Parathyroid adenoma (tissue), 2 donors: ENCODE results near the gene PTPRJ.
A peak's percentile ranks its signal among the peaks of the same experiment; 100 is the strongest.

Experiments
- H2AFZ ChIP-seq: fragments of 300-600 bp; sonication (generic); one replicate; pipeline ENCODE4 v1.7.0; 2017; ENCODE audit warnings: antibody characterized with exemption, mild to moderate bottlenecking
- H3K27ac ChIP-seq: fragments of 300-600 bp; sonication (generic); one replicate; pipeline ENCODE4 v1.7.0; 2017
- H3K27me3 ChIP-seq: fragments of 300-600 bp; sonication (generic); one replicate; pipeline ENCODE4 v1.7.0; 2017; ENCODE audit warnings: low read length; ENCODE audit not compliant: control insufficient read depth, insufficient read depth
- H3K36me3 ChIP-seq: fragments of 300-600 bp; sonication (generic); one replicate; pipeline ENCODE4 v1.7.0; 2017; ENCODE audit warnings: low read length; ENCODE audit not compliant: control insufficient read depth, insufficient read depth
- H3K4me1 ChIP-seq: fragments of 300-600 bp; sonication (generic); one replicate; pipeline ENCODE4 v1.7.0; 2017; ENCODE audit warnings: control low read depth
- H3K4me2 ChIP-seq: fragments of 300-600 bp; sonication (generic); one replicate; pipeline ENCODE4 v1.7.0; 2017; ENCODE audit warnings: low read length
- H3K4me3 ChIP-seq: fragments of 300-600 bp; sonication (generic); one replicate; pipeline ENCODE4 v1.7.0; 2017; ENCODE audit warnings: low read depth, low read length
- H3K79me2 ChIP-seq: fragments of 300-600 bp; sonication (generic); one replicate; pipeline ENCODE4 v1.7.0; 2017; ENCODE audit warnings: control low read depth
- H3K9ac ChIP-seq: fragments of 300-600 bp; sonication (generic); one replicate; pipeline ENCODE4 v1.7.0; 2017; ENCODE audit warnings: mild to moderate bottlenecking
- H3K9me3 ChIP-seq: fragments of 300-600 bp; sonication (generic); one replicate; pipeline ENCODE4 v1.7.0; 2017; ENCODE audit warnings: low read length; ENCODE audit not compliant: control insufficient read depth
- CTCF ChIP-seq: fragments of 300-600 bp; sonication (generic); IDR thresholded peaks from one replicate; pipeline ENCODE4 v1.7.0; 2017; ENCODE audit warnings: antibody characterized with exemption, mild to moderate bottlenecking
- donor health status: primary hyperparathyroidism.

The PTPRJ gene

GRCh38 chr11:48101044-48101733, 120.8 kb downstream of the PTPRJ start:
- Histone ChIP-seq H3K27ac (no peak overlapping the region), H3K9ac (no peak overlapping the region), H3K4me1 (no peaks in the 10 kb centered on the region), H3K4me2 (no peak overlapping the region), H3K27me3 (no peaks in the 10 kb centered on the region), H3K9me3 (no peaks in the 10 kb centered on the region), H3K79me2 (peaks cover 5% of the 10 kb centered on the region), H3K4me3 (no peak overlapping the region), H2AFZ (no peak overlapping the region), H3K36me3 (no peaks in the 10 kb centered on the region)
- TF ChIP-seq CTCF: no peak

GRCh38 chr11:48101958-48102357, 121.6 kb downstream of the PTPRJ start:
- no peak overlapping the region for H2AFZ ChIP-seq
- H3K27ac ChIP-seq: no peak overlapping the region
- peaks cover 5% of the 10 kb centered on the region for H3K79me2 ChIP-seq
- no peaks in the 10 kb centered on the region for H3K4me1 ChIP-seq
- no peaks in the 10 kb centered on the region for H3K27me3 ChIP-seq
- H3K36me3 ChIP-seq: no peaks in the 10 kb centered on the region
- no peak for TF ChIP-seq CTCF
- no peak overlapping the region for H3K4me2 ChIP-seq
- H3K9ac ChIP-seq: no peak overlapping the region
- H3K4me3 ChIP-seq: no peak overlapping the region
- no peaks in the 10 kb centered on the region for H3K9me3 ChIP-seq

GRCh38 chr11:48103621-48104567, 123.5 kb downstream of the PTPRJ start:
- Histone ChIP-seq H3K36me3 (no peaks in the 10 kb centered on the region), H3K27ac (peak overlapping the region; percentile 29), H3K27me3 (no peaks in the 10 kb centered on the region), H3K9ac (no peak overlapping the region), H3K4me1 (no peaks in the 10 kb centered on the region), H2AFZ (no peak overlapping the region), H3K79me2 (peaks cover 4% of the 10 kb centered on the region), H3K9me3 (no peaks in the 10 kb centered on the region), H3K4me2 (no peak overlapping the region), H3K4me3 (no peak overlapping the region)
- no peak for TF ChIP-seq CTCF

- Histone ChIP-seq H3K9ac (no peak overlapping the region), H3K27ac (no peak overlapping the region), H3K36me3 (no peaks in the 10 kb centered on the region), H2AFZ (no peak overlapping the region), H3K4me3 (no peak overlapping the region), H3K79me2 (peaks cover 2% of the 10 kb centered on the region), H3K27me3 (no peaks in the 10 kb centered on the region), H3K4me1 (peaks cover under 1% of the 10 kb centered on the region), H3K4me2 (no peak overlapping the region), H3K9me3 (no peaks in the 10 kb centered on the region)
- TF ChIP-seq CTCF: no peak
Observed at GRCh38 chr11:48104568-48104924, 124.2 kb downstream of the PTPRJ start.
